Measurements from ENCODE around the gene PPFIA1.
"Not testable (repeated sequence)": the region's sequence is repeated elsewhere in the genome, so short reads cannot be mapped to it uniquely, and the experiment has no call there.

Gene PPFIA1

DNA sequence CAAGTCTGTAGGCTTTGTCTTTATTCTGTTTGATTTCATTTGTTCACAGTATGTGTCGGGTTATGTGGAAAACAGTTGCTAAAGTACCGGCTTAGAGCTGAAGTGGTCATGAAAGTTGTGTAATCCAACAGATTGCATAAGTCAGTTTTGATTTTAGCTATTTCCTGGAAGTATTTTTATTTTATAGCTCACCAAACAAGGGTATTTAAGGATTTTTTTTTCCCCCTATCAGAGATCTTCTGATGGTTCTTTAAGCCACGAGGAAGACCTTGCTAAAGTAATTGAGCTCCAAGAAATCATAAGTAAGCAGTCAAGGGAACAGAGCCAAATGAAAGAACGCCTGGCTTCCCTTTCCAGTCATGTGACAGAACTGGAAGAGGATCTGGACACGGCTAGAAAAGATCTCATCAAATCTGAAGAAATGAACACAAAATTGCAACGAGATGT, 55.9 kb downstream of the PPFIA1 start:
- no peak for DNase-seq (ENCODE audit: low spot score)

DNA sequence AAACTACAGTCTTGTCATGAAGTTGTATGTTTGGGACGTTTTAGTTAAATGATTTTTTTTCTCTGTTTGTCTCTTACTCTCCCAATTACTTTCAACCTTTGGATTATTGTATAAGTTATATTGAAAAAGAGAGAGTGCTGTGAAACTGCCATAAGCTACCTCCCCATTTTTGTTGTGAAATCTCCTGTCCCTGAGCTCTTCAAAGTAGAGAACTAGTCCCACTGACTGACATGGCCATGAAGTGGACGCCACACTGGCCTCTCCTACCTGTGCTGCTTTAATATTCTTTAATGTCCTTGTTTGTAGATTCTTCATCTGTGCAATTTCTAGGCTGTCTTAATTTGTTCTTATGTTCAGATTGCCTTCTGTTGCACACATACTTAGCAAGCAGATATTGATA, 56.3 kb downstream of the PPFIA1 start:
- DNase-seq (ENCODE audit: low spot score) = no peak

DNA sequence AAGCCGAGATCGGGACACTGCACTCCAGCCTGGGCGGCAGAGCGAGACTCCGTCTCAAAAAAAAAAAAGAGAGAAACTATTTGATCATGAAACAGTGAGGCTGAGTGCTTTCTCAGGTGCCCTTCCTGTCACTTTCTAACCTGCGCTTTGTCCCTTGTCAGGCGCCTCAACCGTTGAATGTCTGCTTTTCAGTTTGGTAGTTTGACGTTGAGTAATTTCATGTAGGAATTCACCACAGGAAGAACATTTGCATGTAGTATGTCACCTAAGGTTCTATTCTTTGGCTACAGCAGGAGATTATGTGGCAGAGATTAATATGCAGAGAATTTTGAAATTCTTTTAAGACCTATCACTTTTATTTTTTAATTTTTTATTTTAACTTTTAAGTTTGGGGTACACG, 57.2 kb downstream of the PPFIA1 start:
- no peak for DNase-seq (ENCODE audit: low spot score)

DNA sequence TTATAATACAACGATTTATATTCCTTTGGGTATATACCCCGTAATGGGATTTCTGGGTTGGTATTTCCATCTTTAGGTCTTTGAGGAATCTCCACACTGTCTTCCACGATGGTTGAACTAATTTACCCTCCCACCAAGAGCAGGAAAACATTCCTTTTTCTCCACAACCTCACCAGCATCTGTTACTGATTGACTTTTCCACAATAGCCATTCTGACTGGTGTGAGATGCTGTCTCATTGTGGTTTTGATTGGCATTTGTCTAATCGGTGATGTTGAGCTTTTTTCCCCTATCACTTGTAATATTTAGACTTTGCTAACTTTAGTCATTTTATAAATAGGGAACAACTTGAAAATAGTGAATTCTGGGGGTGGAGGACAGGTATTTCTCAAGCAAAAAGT, 58.1 kb downstream of the PPFIA1 start:
- DNase-seq (ENCODE audit: low spot score) = no peak

DNA sequence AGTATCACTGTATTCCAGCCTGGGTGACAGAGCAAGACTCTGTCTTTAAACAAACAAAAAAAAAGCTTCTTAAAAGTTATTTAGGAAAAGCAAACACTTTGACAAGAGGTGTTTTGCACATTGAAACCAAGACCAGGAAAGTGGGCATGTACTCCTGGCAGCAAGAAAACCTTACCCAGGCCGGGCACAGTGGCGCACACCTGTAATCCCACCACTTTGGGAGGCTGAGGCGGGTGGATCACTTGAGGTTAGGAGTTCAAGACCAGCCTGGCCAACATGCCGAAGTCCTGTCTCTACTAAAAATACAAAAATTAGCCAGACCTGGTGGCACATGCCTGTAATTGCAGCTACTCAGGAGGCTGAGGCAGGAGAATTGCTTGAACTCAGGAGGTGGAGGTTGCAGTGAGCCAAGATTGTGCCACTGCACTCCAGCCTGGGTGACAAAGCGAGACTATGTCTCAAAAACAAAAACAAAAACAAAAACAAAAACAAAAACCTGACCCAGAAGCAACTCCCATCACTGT, 60.9 kb downstream of the PPFIA1 start:
- DNase-seq (ENCODE audit: low spot score) = not testable (repeated sequence)

DNA sequence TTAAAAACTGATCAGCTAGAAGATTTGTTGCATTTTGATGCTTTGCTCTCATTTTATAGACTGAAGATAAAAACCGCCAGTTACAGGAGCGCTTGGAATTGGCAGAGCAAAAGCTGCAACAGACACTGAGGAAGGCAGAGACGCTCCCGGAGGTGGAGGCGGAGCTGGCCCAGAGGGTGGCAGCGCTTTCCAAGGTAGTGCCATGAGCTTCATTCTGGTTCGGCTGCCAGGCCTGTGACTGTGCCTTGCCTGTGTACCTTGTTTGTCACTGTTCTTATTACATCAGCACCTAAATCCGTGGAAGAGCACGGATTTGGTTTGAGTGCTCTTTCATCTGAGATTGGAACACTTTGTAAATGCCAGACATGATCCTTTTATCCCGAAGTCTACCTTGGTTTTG, 61.4 kb downstream of the PPFIA1 start:
- DNase-seq (ENCODE audit: low spot score) = no peak

DNA sequence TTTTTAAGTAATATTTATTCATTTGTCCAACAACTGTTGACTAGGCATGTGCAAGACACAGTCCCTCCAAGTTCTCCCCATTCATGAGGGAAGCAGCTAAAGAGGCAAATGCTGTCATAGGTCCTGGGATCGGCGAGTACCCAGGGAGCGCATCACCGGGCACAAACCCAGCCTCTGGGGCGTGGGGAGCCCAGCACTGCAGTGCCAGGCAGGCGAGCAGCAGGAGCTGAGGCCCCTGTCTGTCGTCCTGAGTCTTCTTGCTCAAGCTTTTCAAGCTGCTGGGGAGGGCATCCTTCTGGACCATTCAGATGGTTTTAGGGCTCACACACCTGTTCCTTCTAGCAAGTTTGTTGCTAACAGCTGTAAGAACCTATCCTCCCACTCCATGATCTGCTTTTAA, 62.1 kb downstream of the PPFIA1 start:
- no peak for DNase-seq (ENCODE audit: low spot score)

DNA sequence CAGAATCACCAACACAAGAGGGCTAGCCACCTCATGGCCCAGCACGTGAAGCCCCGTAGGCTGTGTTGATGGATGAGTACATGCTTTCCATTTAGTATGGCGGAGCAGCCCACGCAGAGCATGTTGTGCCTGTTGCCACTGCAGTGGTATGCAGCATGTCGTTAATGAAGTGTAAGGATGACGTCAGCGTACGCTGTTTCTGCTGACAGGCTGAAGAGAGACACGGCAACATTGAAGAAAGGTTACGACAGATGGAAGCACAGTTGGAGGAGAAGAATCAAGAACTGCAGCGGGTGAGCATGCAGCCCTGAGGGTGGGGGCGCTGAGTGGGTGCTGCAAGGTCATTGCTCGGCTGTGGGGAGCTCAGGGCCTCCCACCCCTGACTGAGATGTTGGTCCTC, 62.8 kb downstream of the PPFIA1 start:
- no peak for DNase-seq (ENCODE audit: low spot score)

DNA sequence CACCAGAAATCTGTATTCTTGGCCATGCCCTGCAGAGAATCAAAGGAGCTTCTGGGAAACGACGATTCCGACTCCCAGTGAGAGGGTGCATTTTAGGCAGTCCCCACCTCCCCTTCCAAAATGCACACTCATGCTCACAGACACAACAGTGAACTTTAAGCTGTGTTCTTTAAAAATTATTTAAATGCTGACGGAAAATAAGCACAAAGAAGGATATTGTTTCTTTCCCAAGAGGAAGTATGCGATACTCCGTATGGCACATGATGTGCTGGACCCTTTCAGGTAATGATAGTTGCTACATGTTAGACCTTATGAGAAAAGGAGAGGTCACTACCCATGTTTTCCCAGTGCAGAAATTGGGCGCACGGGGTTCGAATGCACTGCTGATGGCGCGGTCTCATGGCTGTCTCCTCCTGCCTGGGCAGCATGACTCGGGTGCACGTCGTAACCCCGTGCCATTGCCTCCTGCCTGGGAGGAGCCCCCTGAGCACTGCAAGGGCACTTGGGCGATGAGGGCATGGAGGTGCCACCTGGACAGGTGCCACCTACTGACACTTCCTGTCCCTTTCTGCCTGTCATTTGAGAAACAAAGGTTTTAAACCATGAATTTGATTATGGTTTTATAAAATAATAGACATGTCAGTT, 64.0 kb downstream of the PPFIA1 start:
- DNase-seq (ENCODE audit: low spot score) = no peak

DNA sequence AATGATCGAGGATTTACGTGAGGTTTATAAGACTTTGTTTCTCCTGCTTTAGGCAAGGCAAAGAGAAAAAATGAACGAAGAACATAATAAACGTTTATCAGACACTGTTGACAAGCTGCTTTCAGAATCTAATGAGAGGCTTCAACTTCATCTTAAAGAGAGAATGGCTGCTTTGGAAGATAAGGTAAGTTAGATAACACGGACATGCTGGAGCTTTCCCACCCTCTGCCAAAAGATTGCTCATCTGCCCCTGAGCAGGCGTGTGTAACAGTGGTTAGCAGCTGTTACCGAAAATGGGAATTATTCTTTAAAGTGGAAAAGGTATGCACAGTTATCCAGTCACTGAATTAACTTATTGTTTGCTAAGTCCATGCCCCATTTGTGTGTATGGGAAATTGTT, 65.0 kb downstream of the PPFIA1 start:
- no peak for DNase-seq (ENCODE audit: low spot score)

DNA sequence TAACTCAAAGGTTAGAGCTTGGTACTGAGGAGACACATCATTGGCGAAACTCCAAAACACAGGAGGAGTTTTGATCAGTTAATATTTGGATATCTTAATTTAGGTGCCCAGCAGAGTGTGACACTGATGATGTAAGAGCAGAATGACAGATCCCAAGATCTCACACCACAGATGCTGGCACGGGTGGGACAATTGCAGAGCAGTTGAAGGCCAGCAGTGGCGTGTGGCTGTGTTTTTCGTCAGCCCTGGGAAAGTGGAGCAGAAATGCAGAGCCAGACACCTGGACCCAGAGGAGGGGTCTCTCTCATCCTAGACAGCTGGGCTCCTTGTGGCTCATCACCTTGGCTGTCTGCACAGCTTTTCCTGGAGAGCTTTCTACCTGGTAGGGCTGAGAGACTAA, 68.1 kb downstream of the PPFIA1 start:
- no peak for DNase-seq (ENCODE audit: low spot score)

DNA sequence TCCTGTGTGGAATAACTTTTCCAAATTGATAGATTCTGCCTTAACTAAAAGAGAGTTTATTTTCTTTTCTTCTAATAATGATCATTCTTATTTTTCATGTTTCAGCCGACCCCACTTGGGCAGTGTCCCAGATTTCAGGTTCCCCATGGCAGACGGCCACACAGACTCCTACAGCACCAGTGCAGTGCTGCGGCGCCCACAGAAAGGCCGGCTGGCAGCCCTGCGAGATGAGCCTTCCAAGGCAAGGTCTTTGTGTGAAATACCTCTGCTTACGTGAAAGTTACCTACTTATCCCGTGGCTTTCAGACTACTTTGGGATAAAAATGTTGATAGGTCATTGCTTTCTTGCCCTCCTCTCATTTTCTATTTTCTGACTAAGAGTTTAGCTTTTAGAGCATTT, 68.6 kb downstream of the PPFIA1 start:
- no peak for DNase-seq (ENCODE audit: low spot score)

DNA sequence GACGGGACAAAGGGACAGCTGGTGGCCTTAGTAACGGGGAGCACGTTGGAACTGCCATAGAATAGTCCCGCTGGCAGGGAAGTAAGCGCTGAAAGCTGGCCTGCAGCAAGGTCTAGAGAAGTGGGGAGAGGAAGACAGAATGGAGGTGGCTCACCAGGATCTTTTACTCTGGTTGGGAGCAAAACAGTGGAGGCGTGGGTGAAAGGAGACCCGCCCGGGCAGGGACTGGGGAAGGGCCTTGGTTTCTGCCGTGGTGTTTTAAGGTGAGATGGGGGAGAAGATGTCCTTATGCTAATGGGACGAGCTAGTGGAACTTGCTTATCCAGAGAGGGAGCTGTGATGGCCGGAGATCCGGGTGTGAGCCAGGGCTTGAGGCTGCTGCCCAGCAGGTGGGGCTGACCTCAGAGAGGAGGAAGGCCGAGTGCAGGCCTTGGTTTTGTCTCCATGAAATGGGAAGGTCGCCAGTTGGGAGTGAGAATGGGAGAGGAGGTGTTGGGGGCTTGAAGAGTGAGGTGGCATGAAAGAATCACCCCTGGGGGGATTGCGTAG, 71.5 kb downstream of the PPFIA1 start:
- DNase-seq (ENCODE audit: low spot score) = no peak

DNA sequence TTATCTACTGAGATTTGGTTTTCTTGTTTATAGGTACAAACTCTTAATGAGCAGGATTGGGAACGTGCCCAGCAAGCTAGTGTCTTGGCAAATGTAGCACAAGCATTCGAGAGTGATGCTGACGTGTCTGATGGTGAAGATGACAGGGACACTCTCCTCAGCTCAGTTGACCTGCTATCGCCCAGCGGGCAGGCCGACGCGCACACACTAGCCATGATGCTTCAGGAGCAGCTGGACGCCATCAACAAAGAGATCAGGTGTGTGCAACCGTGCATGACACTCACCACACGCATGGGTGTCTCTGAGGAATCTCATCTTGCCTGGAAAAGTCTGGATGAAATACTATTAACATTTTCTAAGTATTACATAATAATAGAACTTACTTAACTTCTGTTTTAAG, 73.1 kb downstream of the PPFIA1 start:
- no peak for DNase-seq (ENCODE audit: low spot score)

DNA sequence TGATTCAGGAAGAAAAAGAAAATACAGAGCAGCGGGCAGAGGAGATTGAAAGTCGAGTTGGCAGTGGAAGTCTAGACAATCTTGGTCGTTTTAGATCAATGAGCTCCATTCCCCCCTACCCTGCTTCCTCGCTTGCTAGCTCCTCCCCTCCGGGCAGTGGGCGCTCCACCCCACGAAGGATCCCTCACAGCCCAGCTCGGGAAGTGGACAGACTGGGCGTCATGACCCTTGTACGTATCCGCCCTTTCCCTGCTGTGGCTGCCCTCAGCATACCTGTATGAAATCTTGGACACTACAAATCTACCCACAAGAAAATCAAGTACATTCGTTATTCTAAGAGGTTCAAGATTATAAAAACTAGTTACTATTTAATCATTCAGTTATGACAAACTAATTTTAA, 77.7 kb downstream of the PPFIA1 start:
- no peak for DNase-seq (ENCODE audit: low spot score)

DNA sequence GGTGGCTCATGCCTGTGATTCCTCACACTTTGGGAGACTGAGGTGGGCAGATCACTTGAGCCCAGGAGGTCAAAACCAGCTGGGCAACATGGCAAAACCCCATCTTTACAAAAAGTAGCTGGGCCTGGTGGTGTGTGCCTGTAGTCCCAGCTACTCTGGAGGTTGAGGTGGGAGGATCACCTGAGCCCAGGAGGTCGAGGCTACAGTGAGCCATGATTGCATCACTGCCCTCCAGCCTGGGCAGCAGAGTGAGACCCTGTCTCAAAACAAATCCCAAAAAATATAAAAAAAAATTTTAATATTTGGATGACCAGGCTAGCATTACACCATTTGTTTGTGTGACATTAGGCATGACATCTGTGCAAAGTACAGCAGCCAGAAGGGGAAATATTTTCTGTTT, 78.1 kb downstream of the PPFIA1 start:
- no peak for DNase-seq (ENCODE audit: low spot score)

DNA sequence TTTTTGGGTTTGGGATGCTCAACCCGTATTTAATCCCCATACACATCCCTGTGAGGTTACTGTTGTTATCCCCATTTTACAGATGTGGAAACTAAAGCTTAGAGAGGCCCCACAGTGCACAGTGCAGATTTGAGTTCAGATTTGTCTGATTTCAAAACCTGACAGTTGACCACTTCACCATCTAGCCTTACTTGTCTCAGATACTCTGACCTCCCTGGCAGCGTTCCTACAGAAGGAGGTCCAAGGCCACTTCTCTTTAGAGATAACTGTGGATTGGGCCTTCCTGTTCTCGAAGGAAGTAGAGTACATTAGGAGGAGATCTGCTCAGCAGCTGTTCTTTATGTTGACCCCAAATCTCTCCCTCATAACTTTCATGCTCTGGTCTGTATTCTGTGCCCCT, 81.2 kb downstream of the PPFIA1 start:
- DNase-seq (ENCODE audit: low spot score) = no peak

DNA sequence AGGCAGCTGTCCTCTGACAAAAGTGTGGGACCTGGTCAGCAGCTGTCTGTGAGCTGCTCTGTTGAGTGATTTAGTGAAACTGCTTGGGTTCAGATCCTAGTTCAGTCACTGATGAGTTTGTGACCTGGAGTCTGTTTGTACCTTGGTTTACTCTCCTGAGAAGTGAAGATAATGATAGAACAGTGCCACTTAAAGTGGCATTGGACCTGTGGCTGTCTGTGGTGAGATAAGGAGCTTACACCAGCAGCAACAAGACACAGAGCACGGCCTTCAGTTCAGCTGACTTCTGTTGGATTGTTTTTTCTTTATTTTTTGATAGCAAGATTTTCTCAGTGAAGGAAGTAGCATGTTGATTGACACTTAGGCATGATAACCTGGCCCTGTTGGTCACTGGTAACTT, 81.6 kb downstream of the PPFIA1 start:
- no peak for DNase-seq (ENCODE audit: low spot score)

DNA sequence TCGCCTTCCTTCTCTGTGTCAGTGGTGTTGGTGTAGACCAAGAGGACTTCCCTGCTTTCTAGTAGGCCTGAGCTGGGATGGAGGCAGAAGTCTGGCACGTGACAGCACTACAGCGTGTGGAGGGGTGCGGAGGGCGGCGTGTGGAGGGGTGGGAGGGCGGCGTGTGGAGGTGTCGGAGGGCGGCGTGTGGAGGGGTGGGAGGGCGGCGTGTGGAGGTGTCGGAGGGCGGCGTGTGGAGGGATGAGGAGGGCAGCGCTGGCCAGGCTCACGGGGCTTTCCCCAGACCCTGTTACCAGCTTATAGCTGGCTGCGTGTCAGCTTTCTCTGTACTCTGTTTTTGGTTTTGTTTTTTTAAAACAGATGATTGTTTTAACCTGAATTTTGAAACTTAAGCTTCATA, 82.1 kb downstream of the PPFIA1 start:
- DNase-seq (ENCODE audit: low spot score) = no peak

DNA sequence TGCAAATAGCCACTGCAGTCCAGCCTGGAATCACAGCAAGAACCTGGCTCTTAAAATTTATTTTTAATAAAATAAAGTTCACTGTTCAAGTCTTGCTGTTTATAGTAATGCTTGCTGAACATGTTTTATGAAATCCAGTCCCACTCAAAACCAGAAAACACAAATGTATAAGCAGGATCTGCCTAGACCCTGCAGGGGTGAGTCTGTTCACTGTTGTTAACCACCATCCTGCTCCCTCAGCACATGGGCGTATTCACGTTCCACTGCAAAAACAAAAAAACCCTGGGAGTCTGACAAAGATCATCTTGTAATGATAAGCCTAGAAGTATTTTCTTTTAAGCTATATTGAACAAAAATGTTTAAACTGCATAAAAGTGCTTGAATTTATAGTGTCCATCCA, 82.8 kb downstream of the PPFIA1 start:
- no peak for DNase-seq (ENCODE audit: low spot score)

DNA sequence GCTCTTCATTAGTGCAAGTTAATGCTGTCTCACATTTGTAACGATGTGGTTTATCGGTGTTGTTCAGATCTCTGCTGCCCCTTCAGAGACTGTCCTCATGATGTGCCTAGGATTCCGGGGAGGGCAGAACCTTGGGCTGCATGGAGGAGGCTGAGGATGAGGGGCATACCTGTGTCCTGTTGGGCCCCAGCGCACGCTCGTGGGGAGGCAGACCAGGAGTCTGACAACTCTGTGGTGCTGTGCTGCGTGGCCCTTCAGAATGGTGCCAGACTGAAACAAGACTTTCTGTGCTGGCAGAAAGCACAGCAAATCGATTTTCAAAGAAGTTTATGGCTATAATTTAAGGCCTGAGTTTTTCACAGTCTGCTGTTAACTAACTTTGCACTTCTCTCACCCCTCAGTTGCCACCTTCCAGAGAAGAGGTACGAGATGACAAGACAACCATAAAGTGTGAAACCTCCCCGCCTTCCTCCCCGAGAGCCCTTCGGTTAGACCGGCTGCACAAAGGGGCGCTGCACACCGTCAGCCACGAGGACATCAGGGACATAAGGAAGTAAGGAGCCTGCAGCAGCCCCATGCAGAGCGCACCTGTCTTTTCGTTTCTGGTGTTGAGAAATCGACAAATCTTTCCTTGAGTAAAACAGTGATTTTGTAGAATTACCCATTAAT, 83.5 kb downstream of the PPFIA1 start:
- no peak for DNase-seq (ENCODE audit: low spot score)

DNA sequence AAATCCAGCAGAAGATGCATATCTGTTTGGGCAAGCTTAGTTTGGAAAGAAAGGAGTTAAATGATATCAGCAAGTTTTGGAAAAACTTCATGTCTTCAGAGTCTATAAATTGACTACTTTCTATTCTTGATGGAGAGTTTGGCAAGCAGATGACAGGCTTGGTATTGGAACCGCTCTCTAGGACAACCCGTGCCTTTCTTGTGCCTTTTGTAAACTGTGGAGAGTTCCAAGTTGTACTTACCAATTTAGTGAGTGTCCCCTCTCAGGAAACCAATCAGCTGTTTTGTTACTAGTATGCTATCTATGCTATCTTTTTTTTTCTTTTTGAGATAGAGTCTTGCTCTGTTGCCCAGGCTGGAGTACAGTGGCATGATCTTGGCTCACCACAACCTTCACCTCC, 84.1 kb downstream of the PPFIA1 start:
- no peak for DNase-seq (ENCODE audit: low spot score)

DNA sequence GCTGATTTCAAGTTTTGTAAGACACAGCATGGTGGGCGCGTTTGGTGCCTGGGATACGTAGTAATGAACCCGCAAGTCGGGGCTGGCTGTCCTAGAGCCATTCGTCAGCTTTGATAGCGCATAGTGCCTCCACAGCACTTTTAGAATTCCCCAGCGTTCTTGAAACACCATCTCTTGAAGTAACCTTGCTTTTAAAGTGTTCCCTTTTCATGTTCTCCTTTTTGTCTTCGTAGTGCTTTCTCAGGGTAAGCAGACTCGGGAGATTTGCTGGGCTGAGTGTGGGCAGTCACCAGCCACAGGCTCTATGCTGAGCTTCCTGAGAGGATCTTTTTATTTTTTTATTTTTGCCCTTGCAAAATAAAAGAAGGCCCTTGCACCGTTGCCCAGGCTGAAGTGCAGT, 88.3 kb downstream of the PPFIA1 start:
- DNase-seq (ENCODE audit: low spot score) = no peak

All from ecto neural progenitor cell (in vitro differentiated cells).